Activated T-cell treated with anti-CD3 and anti-CD28 coated beads for 48 hours (primary cell): Measurements from ENCODE around the gene KCNV2.
"Not testable (repeated sequence)": the region's sequence is repeated elsewhere in the genome, so short reads cannot be mapped to it uniquely, and the experiment has no call there.

Experiments used
- DNase-seq: peaks from one replicate; pipeline ENCODE4 v3.0.0-alpha.2; 2020; ENCODE audit warnings: low read depth

KCNV2 gene

DNA sequence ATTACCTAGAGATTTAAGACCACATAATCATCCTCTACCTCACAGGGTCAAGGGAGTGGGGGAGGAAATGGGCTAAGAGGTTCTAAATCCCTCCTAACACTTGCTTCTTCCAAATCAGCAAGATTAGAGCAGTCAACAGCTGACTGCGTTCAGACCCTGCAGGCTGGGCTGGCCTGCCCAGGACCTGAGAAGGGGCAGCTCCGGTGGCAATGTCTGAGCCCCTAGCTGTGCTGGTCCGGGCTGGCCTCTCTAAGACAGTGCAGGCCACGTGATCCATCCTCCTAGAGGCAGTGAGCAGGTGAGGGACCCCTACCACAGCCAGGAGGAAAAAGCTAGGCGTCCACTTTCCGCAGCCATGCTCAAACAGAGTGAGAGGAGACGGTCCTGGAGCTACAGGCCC is at the start of gene KCNV2:
Gene KCNV2, plus strand, starts transcription at position 126 of the 400 bp plus-strand sequence. Its CDS starts 230 bp downstream, at position 356.
- no peak for DNase-seq

DNA sequence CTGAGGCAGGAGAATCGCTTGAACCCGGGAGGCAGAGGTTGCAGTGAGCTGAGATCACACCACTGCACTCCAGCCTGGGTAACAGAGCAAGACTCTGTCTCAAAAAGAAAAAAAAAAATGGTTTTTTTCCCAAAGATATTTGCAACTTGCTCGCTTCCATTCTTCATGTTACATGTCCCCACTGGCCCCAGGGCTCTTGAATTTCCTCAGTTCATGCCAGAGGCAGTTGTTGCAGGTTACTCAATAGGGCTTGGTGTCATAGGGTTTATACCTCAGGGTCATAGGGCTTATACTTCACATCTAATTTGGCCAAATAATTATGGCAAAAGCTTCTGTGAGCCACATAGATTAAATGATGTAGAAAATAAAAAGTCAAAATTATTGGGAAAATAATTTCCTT is 44.1 kb upstream of the KCNV2 start:
- no peak for DNase-seq

DNA sequence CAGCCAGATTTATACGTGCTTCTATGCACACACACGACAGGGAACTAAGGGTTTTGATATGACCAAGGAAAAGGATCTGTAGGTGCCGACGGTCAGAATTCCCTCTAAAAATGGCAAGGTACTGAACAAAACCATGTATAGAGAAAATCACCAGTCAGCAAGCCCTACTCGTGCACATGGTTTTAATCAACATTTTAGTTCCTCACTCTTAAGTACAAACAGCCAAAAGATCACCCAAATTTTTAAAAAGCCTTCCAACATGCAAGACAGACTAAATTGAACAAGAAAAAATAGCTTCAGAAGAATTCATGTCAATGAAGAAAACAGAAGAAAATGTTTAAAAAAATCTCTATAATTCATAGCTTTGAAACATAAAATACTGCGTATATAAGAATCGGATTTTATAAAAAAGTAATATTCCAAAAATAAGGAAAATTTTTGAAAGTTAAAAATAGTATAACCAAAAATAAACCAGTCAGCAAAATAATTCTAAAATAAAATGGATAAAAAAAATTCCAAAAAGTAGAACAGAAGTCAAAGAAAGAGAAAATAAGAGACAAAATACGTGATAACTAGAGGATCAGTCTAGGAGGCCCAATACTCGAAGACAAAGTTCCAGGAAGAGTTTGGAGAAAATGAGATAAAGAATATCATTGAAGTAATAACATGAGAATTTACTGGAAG is 43.0 kb upstream of the KCNV2 start:
- DNase-seq = no peak

DNA sequence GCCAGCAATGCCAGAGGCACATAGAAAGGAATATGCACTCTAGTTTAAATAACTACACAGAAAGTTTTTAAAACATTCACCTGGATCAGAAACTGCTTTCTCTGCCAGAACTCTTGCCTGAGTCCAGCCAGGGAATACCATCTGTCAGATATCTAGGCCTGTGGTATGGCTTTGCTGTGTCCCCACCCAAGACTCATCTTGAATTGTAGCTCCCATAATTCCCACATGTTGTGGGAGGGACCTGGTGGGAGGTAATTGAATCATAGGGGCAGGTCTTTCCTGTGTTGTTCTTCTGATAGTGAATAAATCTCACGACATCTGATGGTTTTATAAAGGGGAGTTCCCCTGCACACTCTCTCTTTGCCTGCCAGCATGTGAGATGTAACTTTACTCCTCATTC is 41.5 kb upstream of the KCNV2 start:
- DNase-seq = no peak

DNA sequence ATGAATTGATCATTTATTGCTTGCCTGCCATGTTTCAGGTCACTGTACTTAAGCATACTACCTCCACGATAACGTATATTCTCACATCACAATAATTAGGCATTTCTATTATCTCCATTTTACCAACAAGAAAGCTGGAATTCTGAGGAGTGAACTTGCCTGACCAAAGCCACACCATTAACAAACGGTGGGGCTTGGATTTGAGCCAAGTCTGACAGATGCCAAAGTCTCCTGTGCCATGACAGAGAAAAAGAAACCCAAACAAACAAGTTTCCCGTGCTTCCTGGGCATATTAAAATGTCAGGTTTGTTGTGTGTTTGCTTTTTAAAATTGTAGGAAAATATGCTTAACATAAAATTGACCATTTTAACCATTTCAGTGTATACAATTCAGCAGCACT is 40.8 kb upstream of the KCNV2 start:
- no peak for DNase-seq

DNA sequence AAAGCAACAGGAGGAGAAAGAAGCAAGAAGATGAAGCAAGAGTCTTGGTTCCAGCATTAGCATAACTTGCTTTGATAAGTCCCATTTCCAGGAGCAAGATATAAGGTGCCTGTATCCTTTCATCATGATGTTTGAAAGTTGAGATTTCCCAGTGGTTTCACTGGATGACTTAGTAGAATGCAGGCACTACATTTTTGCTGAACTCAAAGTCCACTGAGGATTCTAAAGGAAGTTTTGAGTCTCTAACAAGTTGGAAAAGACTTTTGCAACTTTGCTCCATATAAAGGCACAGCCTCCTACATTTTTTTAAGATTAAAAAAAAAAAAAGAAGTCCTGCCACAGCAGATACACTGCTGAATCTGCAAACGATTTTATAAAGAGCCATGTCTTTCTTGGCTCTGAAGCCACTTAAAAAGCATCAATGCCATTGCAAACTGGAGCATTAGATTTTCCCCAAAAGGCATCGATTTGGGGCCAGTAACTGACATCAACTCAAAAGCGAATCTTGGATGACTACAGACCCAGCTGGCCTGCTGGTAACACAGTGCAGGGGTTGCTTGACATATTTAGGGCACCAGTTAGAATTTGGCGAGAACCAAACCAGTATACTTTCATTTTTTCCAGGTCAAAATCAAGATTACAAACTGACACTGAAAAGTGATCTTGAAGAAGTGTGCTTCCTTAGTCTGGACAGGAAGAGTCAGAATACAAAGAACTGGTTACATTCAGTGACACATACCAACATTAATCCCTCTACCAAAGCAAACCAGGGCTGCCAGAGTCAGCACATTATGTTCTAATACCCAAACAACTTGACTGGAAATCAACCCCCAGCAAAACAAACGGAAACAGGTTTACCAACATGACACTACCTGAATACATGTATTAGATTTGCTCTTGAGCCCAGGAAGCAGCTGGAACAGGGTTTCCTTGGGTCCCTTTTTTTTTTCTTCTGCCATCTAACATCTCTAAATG is 39.1 kb upstream of the KCNV2 start:
- DNase-seq = no peak

DNA sequence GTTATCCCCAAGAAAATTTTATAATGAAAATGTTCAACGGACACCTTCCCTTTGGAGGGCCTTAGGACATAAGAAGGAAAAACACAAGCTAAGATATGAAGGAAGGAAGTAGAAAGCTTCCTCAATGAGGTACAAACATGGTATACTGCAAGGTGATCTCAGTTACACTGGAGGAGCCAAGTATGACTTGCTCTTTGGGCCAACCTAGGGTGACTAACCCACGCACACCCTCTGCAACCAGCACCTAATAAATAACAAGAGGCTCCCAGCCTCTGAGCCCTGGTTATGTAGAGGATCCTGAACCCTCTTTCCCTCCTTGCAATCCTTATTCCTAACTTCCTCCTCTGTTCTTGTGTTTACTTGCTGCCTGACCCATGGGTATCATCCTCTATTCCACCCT is 38.3 kb upstream of the KCNV2 start:
- no peak for DNase-seq

DNA sequence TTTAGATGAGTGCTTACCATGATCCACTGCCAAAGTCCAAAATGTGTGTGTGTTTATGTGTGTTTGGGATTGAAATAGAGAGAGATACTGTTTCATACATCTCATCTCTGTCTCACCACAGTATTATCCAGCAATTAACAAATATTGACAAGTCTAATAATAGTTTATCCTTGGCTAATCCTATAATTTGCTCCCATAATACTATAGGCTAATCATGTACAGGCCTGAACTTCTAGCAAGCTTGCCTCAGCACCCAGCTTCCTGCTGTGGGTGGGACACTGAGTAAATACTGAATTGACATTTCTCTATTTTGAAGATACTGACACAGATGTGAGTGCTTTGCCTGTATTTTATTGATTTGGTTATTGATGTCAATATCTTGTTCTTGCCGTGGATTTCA is 35.3 kb upstream of the KCNV2 start:
- DNase-seq = no peak

DNA sequence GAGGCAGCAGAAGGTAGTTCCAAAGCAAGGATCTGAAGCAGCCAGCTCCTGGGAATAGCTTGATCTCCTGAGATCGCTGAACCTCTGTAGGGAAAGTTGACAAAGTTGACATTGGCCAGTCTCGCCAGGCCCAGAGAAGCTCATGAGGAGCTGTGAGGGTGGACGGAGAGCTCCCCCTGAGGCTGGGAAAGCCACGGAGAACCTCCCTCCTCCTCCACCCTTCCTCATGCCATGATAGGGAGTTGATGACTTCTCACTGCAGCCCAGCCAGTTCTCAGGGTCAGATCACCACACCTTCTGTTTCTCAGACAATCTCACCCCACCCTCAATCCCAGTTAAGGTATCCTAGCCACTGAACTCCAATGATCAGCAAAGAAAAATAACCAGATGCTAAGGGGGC is 30.4 kb upstream of the KCNV2 start:
- no peak for DNase-seq

DNA sequence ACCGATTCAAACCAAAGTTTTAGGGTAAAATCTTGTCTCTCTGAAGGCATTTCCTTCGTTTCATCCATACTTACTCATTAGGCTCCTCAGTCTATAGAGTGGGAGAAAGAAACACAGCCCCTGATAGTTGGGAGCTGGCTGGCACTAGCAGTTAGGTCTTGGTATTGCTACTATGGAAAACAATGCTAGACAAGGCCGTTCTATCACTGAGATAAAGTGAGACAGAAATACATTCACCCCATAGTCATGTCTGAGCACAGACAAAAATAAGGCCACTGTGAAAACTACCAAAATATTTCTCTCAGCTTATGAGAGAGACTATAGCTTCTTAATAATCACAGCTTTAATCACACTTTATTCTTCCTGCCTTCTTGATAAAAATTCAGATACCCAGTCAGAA is 28.7 kb upstream of the KCNV2 start:
- no peak for DNase-seq

DNA sequence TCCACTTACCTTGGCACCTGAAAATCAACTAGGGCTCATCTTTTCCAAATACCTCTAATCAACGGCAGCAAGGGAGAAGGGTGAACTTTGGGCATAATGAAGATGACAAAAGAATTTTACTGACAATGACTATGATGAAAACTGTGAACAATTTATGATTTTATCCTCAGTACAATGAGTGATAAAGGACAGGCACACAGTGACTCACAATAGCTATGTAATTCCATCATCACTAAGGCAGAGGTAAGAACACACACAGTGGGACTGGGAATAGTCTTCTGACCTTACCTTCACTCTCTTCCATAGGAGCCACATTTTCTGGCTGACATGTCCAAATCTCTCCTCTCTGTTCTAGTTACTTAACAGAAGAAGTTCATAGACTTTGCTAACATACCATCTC is 26.1 kb upstream of the KCNV2 start:
- DNase-seq = no peak

DNA sequence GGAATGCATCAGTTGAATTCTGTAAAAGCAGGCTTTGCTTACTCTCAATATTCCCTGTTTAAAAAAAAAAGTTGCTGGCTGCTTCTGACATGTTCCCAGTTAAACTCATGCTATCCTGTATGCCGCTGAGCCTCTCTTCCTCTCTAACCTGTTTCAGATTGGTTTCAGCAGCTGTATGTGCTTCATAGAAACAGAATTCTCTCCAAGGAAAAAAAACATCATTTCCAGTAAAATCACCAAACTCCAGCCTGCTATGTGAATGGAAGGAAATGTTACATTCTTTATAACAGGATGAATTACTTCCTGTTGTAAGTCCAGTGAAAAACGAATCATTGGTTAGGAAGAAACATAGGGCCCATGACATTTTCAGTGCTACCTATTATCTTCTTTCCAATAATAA is 25.7 kb upstream of the KCNV2 start:
- DNase-seq = no peak

DNA sequence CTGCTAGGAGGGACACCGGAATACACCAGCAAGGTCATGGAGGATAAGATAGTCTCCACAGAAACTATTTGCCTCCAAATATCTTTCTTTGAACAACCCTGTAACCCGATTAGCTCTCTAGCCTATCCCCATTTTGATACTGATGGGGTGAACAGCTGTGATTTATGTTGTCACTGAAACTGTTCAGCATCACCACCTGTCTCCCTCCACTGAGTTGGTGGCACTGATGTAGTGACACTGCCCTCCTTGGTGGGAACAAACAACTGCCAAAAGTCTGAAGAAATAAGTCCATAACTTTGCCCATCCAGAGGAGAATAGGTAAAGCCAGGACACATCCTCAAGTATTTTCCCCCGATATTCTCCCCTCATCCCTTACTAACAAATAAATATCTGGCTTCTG is 24.3 kb upstream of the KCNV2 start:
- DNase-seq = no peak

DNA sequence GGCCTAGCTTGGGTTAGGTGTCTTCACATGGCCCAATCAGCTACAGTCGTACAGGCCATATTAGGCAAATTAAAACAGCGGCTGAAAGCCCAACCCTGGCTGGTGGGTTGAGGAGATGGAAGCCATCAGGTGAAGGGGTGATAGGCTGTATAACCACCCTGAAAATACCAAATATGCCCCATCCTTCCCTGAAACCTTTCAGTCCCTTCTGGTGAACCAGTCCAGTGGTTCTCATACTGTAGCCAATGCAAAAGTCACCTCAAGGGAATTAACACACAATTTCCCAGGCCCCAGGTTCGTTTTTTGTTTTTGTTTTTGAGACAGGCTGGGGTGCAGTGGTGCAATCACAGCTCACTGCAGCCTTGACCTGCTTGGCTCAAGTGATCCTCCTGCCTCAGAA is 19.8 kb upstream of the KCNV2 start:
- no peak for DNase-seq

DNA sequence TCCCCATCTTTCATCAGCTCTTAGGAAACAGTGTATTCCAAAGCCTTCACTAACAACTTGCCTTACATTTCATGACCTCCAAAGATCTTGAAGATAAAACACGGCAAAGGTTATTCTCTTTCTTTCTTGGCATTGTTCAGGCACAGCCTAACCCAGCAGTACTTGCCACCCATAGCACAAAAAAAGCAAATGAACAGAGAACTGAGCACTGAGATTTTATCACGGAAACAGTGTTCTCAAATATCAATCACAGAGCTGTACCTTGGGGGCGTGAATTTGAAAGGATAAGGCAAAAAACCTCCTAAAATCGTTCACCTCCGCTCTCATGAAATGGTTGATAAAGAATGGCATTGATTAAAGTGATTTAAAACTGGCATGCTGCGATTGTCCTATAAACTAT is 16.9 kb upstream of the KCNV2 start:
- DNase-seq = no peak

DNA sequence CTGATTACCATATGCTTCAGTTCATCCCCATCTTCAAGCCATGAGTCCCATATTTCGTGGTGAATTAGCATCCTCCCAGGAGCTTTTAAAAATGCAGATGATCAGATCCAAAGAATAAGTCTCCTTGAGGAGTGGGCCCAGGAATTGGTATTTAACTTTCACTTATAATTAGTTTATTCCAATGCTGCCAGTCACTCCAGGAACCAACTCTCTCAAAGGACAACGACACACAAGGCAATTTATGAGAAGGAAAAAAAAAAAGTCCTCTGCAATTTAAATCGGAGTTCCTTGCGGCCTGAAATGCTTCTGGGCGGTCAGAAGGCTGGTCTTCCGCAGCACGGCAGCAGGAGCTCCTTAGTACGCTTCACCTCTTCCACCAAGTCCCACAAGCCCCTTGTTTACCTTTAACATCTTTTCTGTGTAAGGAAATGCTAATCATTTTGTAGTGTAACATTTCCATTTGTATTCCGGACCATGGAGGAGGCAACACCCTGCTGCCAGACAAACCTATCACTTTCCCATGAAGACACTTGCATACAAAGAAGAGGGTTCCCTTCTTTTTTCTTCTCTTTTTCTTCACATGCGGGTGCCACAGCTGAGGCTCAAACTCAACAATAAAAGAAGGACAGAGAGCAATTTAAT is 16.3 kb upstream of the KCNV2 start:
- no peak for DNase-seq

DNA sequence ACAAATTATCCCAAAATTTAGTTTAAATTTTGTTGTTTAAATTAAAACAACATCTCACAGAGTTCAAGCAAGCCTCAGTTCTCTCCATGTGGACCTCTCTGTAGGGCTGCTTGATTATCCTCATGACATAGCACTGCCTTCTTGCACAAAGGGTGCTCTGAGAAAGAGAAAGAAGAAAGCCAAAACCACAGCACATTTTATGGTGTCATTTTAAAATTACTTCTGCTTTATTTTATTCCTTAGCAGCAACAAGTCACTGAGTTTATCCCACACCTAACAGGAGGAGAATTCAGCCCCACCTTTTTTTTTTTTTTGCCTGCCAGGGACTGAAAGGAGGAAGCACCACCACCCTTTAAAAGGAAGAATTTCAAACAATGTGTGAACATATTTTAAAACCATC is 12.8 kb upstream of the KCNV2 start:
- DNase-seq = no peak

DNA sequence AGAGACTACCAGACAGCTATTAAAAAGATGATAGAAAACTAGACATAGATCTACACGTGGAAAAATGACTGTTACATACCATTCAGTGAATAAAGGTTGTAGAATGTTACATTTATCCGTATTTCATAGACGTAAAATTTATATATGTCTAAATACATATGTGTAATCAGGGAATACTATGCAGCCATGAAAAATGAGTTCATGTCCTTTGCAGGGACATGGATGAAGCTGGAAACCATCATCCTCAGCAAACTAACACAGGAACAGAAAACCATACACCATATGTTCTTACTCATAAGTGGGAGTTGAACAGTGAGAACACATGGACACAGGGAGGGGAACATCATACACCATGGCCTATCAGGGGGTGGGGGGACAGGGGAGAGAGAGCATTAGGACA is 10.1 kb upstream of the KCNV2 start:
- not testable (repeated sequence) for DNase-seq

DNA sequence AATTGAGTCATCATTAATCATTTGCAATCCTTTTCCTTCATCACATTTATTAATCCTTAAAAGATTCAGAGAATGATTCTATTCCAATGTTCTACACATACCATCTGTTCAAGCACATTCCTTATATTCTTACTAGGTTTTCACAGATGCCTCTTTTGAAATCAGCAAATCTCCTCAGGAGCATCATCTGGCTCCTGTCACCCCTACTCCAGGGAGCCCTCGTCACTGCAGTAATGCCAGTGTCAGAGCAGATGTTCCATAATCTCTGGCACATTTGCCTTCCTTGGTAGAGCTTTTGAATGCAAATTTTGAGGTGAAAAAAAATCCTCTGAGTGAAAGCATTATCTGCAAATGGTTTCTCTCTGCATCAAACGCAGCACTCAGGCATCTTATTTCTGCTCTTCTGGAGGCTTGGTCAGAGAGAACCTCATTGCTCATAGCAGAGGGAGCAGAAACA is 7.6 kb upstream of the KCNV2 start:
- no peak for DNase-seq

DNA sequence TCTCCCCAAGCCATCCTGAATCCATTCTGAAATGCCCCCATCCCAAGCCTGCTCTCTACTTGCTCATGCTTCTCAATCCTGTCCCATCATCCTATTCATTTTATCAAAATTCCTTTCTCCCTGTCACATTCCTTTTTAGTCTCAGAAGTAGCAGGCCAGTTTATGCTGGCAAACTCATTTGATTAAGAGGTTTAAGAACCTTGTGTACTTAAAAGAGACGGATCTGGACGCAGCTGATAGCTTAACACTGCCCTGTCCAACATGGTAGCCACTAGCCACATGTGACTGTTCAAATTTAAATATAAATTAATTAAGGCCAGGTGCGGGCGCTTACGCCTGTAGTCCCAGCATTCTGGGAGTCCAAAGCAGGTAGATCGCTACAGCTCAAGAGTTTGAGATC is 5.6 kb upstream of the KCNV2 start:
- no peak for DNase-seq

DNA sequence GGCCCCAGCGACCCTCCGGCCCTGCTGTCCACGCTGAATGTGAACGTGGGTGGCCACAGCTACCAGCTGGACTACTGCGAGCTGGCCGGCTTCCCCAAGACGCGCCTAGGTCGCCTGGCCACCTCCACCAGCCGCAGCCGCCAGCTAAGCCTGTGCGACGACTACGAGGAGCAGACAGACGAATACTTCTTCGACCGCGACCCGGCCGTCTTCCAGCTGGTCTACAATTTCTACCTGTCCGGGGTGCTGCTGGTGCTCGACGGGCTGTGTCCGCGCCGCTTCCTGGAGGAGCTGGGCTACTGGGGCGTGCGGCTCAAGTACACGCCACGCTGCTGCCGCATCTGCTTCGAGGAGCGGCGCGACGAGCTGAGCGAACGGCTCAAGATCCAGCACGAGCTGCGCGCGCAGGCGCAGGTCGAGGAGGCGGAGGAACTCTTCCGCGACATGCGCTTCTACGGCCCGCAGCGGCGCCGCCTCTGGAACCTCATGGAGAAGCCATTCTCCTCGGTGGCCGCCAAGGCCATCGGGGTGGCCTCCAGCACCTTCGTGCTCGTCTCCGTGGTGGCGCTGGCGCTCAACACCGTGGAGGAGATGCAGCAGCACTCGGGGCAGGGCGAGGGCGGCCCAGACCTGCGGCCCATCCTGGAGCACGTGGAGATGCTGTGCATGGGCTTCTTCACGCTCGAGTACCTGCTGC is 839 bp downstream of the KCNV2 start:
- DNase-seq = no peak

DNA sequence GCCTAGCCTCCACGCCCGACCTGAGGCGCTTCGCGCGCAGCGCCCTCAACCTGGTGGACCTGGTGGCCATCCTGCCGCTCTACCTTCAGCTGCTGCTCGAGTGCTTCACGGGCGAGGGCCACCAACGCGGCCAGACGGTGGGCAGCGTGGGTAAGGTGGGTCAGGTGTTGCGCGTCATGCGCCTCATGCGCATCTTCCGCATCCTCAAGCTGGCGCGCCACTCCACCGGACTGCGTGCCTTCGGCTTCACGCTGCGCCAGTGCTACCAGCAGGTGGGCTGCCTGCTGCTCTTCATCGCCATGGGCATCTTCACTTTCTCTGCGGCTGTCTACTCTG is 1.4 kb downstream of the KCNV2 start:
- no peak for DNase-seq
